Ectodermal cell (in vitro differentiated cells): ENCODE results near the gene PLBD2.

Experiments
- H3K27ac ChIP-seq: 2 replicates; pipeline ENCODE4 v1.7.0; 2013; ENCODE audit warnings: mild to moderate bottlenecking, low read depth, low read length; ENCODE audit not compliant: insufficient read depth, poor library complexity, severe bottlenecking
- H3K27me3 ChIP-seq: 2 replicates; pipeline ENCODE4 v1.7.0; 2013; ENCODE audit warnings: mild to moderate bottlenecking, low read length; ENCODE audit not compliant: insufficient read depth, control insufficient read depth, poor library complexity, severe bottlenecking
- H3K36me3 ChIP-seq: one replicate; pipeline ENCODE4 v1.7.0; 2013; ENCODE audit warnings: low read length; ENCODE audit not compliant: control insufficient read depth, insufficient read depth
- H3K4me1 ChIP-seq: one replicate; pipeline ENCODE4 v1.7.0; 2013; ENCODE audit warnings: low read length; ENCODE audit not compliant: control insufficient read depth, insufficient read depth
- H3K4me3 ChIP-seq: 2 replicates; pipeline ENCODE4 v1.7.0; 2013; ENCODE audit warnings: low read depth, low read length, control low read depth; ENCODE audit not compliant: insufficient read depth
- H3K9me3 ChIP-seq: 2 replicates; pipeline ENCODE4 v1.7.0; 2013; ENCODE audit warnings: mild to moderate bottlenecking, low read length, moderate library complexity; ENCODE audit not compliant: control insufficient read depth
- WGBS, 2 experiments: methylation state at CpG; one replicate each; pipeline ENCODE4 v1.1.7; 2013; ENCODE audit warnings: missing lambda C conversion rate in 2 of 2; 5-methylcytosine and 5-hydroxymethylcytosine counted together

Gene PLBD2

GRCh38 chr12:113432986-113433385 lies 74.6 kb downstream of the PLBD2 start:
- H3K27ac ChIP-seq, result no peak overlapping the region
- H3K9me3 ChIP-seq, result no peaks in the 10 kb centered on the region
- H3K4me3 ChIP-seq, result no peak overlapping the region
- H3K36me3 ChIP-seq, result no peaks in the 10 kb centered on the region
- no peaks in the 10 kb centered on the region for H3K4me1 ChIP-seq
- no peaks in the 10 kb centered on the region for H3K27me3 ChIP-seq

GRCh38 chr12:113435367-113435766 lies 77.0 kb downstream of the PLBD2 start:
- Histone ChIP-seq H3K27ac (no peak overlapping the region), H3K36me3 (no peaks in the 10 kb centered on the region), H3K4me3 (no peak overlapping the region), H3K4me1 (no peaks in the 10 kb centered on the region), H3K9me3 (no peaks in the 10 kb centered on the region), H3K27me3 (no peaks in the 10 kb centered on the region)
- 89 to 94% methylated on average over 5 of the region's 5 CpGs for WGBS, 2 experiments

- H3K9me3 ChIP-seq, result no peaks in the 10 kb centered on the region
- H3K27ac ChIP-seq, result no peak overlapping the region
- H3K36me3 ChIP-seq, result no peaks in the 10 kb centered on the region
- H3K27me3 ChIP-seq, result no peaks in the 10 kb centered on the region
- H3K4me1 ChIP-seq, result no peaks in the 10 kb centered on the region
- WGBS, 2 experiments, result 93 to 95% methylated on average over 6 of the region's 6 CpGs
- H3K4me3 ChIP-seq, result no peak overlapping the region
These were observed 78.2 kb downstream of the PLBD2 start for GRCh38 chr12:113436586-113436985.

- WGBS, 2 experiments, result 87 to 88% methylated on average over 6 of the region's 6 CpGs
- Histone ChIP-seq H3K27ac (no peak overlapping the region), H3K36me3 (no peaks in the 10 kb centered on the region), H3K4me3 (no peak overlapping the region), H3K4me1 (no peaks in the 10 kb centered on the region), H3K27me3 (no peaks in the 10 kb centered on the region), H3K9me3 (no peaks in the 10 kb centered on the region)
These were observed 78.8 kb downstream of the PLBD2 start for GRCh38 chr12:113436993-113437728.

GRCh38 chr12:113437729-113438100 lies 79.3 kb downstream of the PLBD2 start:
- WGBS, 2 experiments, result 70 to 79% methylated on average over 9 of the region's 9 CpGs
- Histone ChIP-seq H3K9me3 (no peaks in the 10 kb centered on the region), H3K4me3 (no peak overlapping the region), H3K4me1 (no peaks in the 10 kb centered on the region), H3K27me3 (no peaks in the 10 kb centered on the region), H3K36me3 (no peaks in the 10 kb centered on the region), H3K27ac (no peak overlapping the region)

GRCh38 chr12:113438523-113439300 lies 80.3 kb downstream of the PLBD2 start:
- H3K27me3 ChIP-seq, result no peaks in the 10 kb centered on the region
- H3K4me3 ChIP-seq, result no peak overlapping the region
- no peak overlapping the region for H3K27ac ChIP-seq
- no peaks in the 10 kb centered on the region for H3K36me3 ChIP-seq
- no peaks in the 10 kb centered on the region for H3K9me3 ChIP-seq
- no peaks in the 10 kb centered on the region for H3K4me1 ChIP-seq
- 86 to 88% methylated on average over 4 of the region's 4 CpGs for WGBS, 2 experiments

GRCh38 chr12:113439301-113439597 lies 80.9 kb downstream of the PLBD2 start:
- H3K36me3 ChIP-seq, result no peaks in the 10 kb centered on the region
- WGBS, 2 experiments, result 46 to 54% methylated on average over 4 of the region's 4 CpGs
- no peaks in the 10 kb centered on the region for H3K27me3 ChIP-seq
- no peak overlapping the region for H3K27ac ChIP-seq
- H3K4me1 ChIP-seq, result no peaks in the 10 kb centered on the region
- no peaks in the 10 kb centered on the region for H3K9me3 ChIP-seq
- H3K4me3 ChIP-seq, result no peak overlapping the region

- H3K27me3 ChIP-seq, result no peaks in the 10 kb centered on the region
- no peak overlapping the region for H3K4me3 ChIP-seq
- H3K9me3 ChIP-seq, result no peaks in the 10 kb centered on the region
- no peaks in the 10 kb centered on the region for H3K4me1 ChIP-seq
- 49 to 50% methylated on average over 8 of the region's 8 CpGs for WGBS, 2 experiments
- no peak overlapping the region for H3K27ac ChIP-seq
- H3K36me3 ChIP-seq, result no peaks in the 10 kb centered on the region
These were observed 81.2 kb downstream of the PLBD2 start for GRCh38 chr12:113439606-113440030.

- Histone ChIP-seq H3K36me3 (no peaks in the 10 kb centered on the region), H3K9me3 (no peaks in the 10 kb centered on the region), H3K4me3 (no peak overlapping the region), H3K27me3 (no peaks in the 10 kb centered on the region), H3K27ac (no peak overlapping the region), H3K4me1 (no peaks in the 10 kb centered on the region)
- 86 to 93% methylated on average over 7 of the region's 7 CpGs for WGBS, 2 experiments
These were observed 81.9 kb downstream of the PLBD2 start for GRCh38 chr12:113440336-113440735.
